Jurkat, Clone E6-1 (cell line): ENCODE data around the gene GRIK1.

Experiments used
- DNase-seq: peaks from one replicate; pipeline ENCODE4 v3.0.0-alpha.2; 2011; ENCODE audit warnings: low read depth, low spot score
- H3K4me3 ChIP-seq: 2 replicates; pipeline ENCODE4 v1.5.1; 2011; ENCODE audit warnings: mild to moderate bottlenecking, low read length, control low read depth, moderate library complexity

The GRIK1 gene

DNA sequence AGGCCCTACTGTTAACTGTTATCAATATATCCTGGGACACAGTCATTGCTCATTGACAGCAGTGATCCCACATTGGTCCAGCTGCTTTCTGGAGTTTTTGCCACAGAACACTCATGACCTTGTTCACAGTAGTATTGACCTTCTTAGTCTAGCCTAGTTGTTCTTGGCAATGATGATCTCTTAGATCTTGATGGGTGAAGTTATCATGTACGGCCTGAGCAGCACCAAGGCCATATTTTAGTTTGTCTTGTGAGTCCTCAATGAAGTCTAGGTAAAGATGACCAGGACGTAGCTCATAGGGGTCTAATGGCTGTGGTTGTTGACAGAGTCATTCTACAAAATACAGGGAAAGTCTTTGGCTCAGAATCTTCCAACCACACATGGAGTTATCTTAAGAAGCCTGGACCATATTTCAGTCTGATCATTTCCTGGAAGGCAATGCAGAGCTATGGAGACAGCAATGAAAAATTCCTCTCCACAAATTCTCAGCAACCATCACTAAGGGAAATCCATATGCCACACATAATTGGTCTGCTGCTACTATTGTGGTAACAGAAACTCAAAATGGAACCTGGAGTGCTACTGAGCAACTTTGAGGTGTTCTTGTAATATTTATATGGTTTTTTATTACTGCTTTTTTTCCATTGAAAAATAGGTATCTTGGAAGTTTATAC is 279.6 kb downstream of the GRIK1 start:
- DNase-seq, result no peak
- H3K4me3 ChIP-seq, result no peak overlapping the region

DNA sequence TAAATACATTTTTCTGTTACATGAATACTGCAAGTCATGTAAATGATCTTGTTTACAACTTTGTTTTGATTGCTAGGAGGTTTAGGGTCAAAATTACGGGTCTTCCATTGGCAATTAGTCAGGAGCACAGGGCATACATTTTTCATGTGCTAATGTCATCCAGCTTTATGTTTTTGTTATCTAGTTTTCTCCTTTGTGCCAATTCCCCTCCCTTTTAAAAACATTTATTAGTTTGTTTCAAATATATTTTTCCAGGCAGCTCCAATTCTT is 280.9 kb downstream of the GRIK1 start:
- no peak overlapping the region for H3K4me3 ChIP-seq
- DNase-seq, result no peak

DNA sequence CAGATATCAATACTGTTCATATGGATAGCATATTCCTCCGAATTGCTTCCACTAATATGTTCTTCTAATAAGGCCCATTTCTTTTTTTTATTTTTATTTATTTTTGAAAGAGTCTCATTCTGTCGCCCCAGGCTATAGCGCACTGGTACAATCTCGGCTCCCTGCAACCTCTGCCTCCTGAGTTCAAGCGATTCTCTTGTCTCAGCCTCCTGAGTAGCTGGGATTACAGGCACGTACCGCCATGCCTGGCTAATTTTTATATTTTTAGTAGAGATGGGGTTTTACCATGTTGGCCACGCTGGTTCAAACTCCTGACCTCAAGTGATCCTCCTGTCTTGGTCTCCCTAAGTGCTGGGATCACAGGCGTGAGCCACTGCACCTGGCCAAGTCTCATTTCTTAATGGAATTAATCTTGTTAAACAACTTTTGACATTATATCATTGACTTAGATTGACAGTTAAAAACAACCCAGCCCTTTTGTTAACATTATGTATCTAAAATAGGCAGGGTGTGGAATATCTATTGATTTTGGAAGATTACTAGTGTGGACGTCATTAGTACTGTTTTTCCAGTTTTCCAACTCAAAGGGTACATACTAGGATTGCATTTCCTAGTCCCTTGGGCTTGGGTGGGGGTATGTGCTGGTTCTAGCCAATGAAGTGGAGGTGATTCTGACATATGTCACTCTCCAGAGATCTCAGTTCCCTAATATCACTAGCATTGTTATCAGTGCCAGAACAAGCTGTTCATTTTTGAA is 281.4 kb downstream of the GRIK1 start:
- no peak for DNase-seq
- H3K4me3 ChIP-seq, result no peak overlapping the region

DNA sequence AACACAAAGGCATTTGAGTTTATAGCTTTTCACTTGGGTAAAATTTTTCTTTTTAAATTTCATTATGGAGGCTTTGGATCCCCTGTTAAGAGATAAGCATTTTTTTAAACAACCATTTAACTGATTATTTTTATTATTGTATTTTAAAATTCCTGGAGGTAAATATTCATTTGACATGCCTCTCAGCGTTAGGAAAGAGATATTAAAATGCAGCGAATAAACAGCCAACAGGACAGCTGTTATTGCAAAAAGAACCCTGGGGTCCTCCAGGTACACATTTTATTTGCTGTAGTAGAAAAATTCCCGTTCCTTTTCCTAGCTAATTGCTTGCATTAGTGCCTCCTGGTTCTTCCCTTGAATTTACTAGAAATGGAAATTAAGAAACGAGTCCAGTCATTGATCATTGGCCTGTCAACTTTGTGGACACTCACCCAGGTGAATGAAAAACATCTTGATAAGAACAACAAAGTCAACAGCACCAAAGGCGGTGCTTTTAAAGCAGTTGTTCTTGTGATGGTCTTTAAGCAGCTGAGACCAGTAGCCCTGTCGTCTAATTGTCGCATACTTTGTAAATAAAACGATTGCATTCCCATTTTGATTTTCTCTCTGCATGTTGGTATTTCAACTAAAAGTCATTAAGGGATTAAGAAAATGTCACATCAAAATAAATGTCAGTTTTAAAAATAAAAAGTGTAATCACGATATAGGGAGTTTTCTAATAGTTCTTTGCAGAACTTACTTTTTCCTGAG is 282.4 kb downstream of the GRIK1 start:
- DNase-seq, result no peak
- no peak overlapping the region for H3K4me3 ChIP-seq

DNA sequence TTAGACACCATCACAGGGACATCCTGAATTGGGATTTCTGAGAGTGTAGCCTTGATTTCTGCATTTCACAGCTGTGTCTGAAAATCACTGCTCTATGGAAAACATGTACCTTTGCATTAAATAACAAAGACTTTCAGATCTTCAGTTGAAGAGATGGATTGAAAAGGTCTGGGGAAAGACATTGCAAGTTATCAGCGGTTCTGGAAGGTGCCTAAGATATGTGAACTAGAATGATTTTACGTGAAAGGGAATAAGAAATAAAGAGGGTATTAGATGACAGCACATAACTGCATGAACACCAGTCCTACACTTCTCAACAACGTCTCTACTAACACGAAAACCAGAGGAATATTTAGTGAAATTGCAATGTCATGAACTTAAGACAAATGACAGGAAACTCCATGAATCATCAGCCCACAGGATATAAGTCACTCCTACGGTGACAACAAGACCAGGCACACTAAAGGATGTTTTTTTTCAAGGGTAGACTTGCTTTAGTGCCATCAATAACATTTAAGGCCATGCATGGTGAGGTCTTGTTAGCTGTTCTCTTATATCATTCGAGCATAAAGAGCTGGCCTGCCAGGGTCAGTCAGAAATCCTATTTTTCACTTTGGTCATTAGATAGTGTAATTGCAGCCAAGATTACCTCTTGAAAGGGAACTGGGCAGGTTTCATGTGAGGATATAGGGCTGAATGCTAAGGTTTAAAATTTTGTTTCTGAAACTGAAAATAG is 283.1 kb downstream of the GRIK1 start:
- DNase-seq, result no peak
- H3K4me3 ChIP-seq, result no peak overlapping the region

DNA sequence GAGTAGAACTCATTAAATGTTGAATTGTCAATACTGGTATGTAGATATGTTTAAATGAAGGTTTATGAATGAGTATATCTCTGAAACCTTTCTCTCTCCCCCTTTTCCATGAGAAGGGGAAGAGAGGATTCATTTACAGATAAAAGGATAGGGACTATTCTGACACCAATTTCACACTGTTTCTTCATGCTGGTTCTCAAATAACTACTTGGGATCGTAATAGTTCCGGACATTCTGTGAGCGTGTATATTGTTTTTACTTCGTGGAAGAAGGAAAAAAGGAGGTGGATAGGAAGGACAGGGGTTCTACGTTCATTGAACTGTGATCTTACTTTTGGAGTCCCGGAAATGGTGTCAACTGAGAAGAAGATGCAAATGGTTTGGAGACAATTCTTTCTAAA is 284.2 kb downstream of the GRIK1 start:
- no peak overlapping the region for H3K4me3 ChIP-seq
- DNase-seq, result no peak

DNA sequence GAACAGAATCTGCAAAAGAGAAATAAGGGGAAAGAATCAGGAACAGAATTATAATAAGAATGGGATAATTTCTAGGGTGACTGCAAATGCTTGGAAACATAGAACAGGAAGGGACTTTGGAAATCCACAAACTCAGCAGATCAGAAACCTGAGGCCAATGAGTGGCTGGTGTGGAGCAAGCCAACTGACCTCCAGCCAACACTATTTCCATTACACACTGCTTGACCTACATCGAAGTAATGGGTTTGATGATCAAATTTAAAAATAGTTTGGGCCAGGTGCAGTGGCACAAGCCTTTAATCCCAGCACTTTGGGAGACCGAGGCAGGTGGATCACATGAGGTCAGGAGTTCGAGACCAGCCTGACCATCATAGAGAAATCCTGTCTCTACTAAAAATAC is 284.9 kb downstream of the GRIK1 start:
- no peak for DNase-seq
- H3K4me3 ChIP-seq, result no peak overlapping the region

DNA sequence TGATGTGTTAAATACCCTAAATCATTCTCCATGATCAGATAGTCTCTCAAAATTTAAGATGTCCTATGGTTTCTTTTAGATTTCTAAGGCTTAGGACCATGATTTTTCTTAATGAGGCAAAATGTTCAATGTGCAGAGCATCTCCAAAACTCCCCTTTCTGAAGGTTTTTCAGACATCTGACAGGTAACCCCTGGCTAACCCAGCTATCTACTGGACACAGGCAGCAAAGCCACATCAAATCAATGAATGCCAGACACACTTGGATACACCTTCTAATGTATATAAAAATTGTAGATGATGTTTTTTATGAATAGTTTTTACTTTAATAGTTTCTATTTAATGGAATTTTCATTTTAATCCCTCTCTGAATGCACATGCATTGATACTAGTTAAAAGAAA is 285.6 kb downstream of the GRIK1 start:
- H3K4me3 ChIP-seq, result no peak overlapping the region
- no peak for DNase-seq

DNA sequence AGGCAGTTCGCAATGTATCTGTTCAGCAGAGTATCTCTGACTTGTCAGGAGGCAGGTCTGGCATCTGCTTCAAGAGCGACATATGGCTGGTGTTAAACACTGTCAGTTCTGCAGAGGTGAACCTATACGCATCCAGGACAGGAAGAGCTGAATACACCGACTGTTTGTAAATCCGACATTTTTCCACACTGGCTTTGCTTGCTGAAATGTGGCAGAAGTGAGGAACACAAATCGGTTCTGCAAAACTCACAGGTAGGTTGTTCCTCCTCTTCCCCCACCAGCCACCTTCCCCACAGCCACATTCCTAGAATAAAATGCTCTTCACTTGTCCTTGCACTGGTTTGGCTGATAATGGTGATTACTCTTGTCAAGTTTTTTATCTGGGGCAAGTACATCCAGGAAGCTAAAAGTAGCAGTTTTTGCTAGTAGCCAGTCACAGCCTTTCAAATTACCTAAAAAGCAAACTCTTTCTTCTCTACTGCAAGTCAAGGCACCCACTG is 289.2 kb downstream of the GRIK1 start:
- H3K4me3 ChIP-seq, result no peak overlapping the region
- no peak for DNase-seq

DNA sequence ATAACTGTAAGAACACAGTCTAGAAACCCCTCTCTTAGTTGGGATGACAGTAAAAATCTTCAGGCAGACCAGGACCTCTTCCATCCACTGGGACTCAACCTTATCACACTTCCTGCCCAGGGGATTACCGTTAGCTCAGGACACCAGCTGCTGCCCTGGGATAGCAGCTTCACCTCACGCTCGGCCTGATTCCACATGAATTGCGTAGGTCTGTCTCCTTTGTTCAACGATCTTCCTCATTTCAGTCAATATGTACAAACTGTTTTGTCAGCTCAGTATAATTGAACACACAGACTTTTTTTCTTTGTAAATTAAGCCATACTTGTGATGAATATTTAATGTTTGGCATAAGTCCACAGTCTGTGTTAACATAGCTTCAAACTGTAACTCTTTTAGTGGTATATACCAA is 290.4 kb downstream of the GRIK1 start:
- DNase-seq, result no peak

DNA sequence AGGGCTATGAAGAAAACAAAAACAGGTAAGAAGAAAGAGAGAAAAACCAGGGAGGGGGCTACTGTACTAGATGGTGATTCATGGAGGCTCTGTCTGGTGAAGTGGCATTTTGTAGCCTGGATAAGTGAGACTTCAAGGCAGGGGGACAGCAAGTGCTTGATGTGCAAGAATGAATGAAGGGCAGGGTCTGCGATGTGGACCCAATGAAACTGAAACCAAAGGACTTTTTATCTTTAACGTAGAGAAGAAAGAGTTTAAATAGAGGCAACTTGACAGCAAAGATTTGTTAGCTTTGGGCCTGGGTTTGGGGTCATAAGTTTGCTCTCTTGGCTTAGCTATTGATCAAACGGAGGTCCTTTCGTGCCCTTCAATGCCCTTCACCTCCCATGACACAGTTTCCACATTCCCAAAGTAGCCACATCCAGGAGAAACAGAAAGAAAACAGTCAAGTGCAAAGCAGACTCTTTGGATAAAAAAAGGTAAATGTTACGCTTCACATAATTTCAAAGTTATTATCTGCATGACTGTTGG is 291.0 kb downstream of the GRIK1 start:
- H3K4me3 ChIP-seq, result no peak overlapping the region
- no peak for DNase-seq

More for the DNA sequence above, 290.4 kb downstream of the GRIK1 start:
- no peak overlapping the region for H3K4me3 ChIP-seq

DNA sequence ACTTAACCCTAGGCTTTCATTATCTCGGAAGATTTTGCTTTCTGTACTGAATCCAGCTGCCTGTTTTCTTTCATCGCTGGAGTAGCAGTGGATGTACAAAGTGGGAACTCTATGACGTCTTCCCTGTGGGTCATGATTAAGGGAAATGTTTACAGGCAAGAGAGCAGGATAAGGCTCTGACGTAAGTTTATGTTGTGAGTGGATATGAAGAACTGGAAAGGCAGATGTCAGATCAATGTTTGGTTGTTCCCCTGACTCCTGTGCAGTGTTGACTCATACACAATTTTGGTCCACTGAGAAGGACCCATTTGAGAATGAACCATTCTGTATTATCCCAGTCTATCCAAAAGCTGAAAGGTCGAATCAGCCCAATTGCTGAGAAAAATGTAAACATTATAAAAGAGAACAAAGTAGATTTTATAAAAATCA is 292.4 kb downstream of the GRIK1 start:
- H3K4me3 ChIP-seq, result no peak overlapping the region
- DNase-seq, result no peak

DNA sequence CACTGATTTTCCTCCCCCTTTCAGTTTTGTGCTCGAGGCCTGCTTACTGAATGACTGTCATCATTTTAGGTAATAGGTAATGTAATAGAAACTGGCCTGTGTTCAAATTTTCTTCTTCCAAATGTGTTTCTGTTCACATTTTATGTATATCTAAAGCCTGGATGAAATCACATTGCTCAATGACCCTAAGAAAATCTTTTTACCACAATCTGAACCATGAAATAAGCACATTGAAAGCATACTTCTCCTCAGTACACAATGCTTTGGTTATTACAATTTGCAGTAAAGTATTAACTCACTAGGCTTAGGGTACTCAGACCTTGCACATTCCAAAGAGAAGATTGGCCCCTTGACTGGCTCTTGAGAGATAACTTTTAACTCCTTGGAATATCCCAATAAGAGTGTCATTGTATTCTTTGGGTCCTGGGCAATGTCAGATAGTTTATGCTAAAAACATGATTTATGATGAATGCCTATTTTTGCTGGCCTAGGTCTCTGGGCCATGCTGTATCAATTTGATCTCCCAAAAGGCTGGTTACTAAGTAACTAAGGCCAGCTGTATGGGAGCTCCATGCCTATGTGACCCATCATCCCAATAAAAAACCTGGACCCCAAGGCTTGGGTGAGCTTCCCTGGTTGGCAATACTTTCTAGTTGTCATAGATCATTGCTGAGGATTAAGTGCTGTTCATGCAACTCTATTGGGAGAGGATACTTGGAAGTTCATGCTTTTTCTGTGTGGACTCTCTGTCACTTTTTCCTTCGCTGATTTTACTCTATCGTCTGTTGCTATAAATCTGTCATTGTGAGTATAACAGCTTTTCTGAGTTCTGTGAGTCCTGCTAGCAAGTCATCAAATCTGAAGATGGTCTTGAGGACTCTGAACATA is 293.9 kb downstream of the GRIK1 start:
- no peak for DNase-seq
- H3K4me3 ChIP-seq, result no peak overlapping the region

DNA sequence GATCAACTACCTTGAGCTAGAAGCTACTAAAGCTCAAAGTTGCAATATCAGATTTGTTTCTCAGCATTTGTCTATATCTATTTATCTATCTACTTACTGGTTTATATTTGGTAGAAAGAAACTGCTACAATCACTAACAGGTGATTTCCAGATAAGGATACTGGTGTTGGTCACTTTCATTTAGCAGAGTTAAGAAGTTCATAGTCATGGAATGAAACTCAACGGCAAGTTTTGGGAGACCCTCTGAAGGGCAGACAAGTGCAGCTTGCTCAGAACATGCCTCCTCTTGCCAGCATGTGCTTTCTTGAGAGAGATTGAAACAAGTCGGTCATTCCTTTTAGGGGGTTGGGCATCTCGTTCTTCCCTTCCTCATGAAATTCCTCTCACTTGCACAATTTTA is 296.5 kb downstream of the GRIK1 start:
- no peak for DNase-seq
- H3K4me3 ChIP-seq, result no peak overlapping the region

DNA sequence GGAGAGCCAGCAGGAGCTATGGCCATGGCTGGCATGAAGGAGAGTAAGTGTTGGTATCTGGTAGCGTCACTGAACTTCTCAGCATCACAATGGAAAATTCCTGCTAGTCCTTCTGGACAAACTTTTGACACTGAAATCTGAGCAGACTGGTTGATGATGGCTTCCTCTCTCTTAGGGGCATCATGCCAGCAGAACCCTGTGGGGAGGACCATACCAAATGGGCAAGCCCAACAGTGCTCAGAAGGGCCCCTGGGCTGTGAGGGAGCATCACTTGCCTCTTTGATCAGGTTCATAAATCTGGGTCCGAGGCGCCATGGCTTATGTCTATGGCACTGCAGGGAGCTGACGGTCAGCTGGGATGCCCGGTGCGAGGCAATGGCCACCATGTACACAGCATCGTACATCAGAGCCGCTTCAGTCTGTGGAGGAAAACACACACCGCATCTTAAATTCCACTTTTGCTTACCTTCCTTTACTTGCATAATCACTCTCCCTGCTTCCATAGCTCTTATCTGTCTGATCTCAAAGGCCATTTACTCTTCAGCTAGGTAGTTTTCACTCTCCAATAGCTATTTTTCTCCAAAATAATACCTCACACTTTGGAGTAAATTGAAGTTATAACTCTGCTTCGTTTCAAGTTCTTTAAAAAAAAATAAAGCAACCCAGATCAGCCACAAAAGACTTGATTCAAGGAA is 297.1 kb downstream of the GRIK1 start:
- no peak for DNase-seq
- H3K4me3 ChIP-seq, result no peak overlapping the region

DNA sequence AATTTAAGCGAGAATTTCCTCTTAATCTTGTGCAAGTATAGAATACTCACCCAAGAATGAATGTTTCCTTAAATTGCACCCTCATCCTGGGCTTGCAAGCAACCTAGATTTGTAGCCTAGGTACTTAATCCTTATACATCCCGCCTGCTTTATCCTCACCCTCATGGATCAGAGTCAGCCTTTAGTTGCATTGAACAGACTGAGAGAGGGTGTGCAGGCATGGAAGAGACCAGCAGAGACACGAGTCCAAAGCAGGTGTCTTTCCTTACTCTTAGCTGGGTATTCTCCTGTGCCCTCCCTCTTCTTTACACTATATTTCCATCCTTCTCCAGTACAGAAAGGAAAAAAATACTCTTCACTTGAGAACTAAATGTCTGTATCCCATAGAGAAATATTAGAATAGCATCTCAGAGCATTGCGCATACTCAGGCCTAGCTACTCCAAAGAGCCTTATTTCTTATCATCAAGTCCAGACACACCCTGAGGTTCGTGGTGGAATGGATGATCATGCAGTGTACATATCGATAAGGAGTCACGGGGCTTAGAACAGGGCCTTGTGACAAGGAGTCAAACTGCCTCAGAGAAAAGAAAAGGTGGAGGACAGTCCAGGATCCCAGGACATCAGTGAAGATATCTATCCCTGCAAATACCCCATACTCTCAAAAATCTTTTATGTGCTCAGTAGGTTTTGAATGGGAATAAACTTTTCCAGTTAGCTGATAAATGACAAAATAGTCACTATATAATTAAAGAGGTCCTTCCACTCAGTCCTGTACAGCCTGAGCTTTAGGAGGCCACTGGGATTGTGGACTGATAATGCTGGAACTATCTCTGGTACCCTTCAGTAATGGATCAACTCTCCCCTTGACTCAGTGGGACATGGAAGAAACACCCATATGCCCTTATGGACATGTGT is 297.9 kb downstream of the GRIK1 start:
- no peak overlapping the region for H3K4me3 ChIP-seq
- no peak for DNase-seq
